Activated naive CD4-positive, alpha-beta T cell treated with anti-CD3 and anti-CD28 coated beads, Interleukin-2, amount 50 U/mL, for 72 hours (primary cell): Measurements from ENCODE around the gene ZNF335. TPM values are rescaled to one million over a fixed set of nuclear protein-coding genes. Genes with fewer than 3 reads are reported as not detected.
A peak's percentile ranks its signal among the peaks of the same experiment; 100 is the strongest.

Experiments used
- ATAC-seq, 2 donors: fragments of 150-1000 bp; cut with Tn5 transposase; 2 replicates each; pipeline ENCODE4 v1.10.0; 2021; ENCODE audit warnings: mild to moderate bottlenecking in 2 of 2, moderate library complexity in 2 of 2
- DNase-seq, 2 donors: peaks; one replicate each; pipeline ENCODE4 v3.0.0; 2021 to 2022; ENCODE audit warnings: low spot score in 2 of 2
- H3K27ac Mint-ChIP-seq, 2 donors: one replicate each; pipeline ENCODE4 v1.8.0; 2022; ENCODE audit warnings: mild to moderate bottlenecking in 2 of 2, mixed read lengths in 2 of 2
- H3K36me3 Mint-ChIP-seq, 2 donors: one replicate each; pipeline ENCODE4 v1.8.0; 2022; ENCODE audit warnings: mixed read lengths in 2 of 2
- H3K9me3 Mint-ChIP-seq, 2 donors: one replicate each; pipeline ENCODE4 v1.8.0; 2022; ENCODE audit warnings: mixed read lengths in 2 of 2
- total RNA-seq, 2 donors: library from RNA; stranded (reverse); gene quantifications; one replicate each; pipeline ENCODE4 v1.2.3, GENCODE V29; 2022

Gene ZNF335
- total RNA-seq, 2 donors from 2014 or later, result 31.0 to 62.6 TPM

- peak overlapping the region in 1 of 2 donors; percentile 69 for H3K27ac Mint-ChIP-seq
- H3K36me3 Mint-ChIP-seq, result peaks cover 0 to 8% of the 10 kb centered on the region in 2 donors
- ATAC-seq (no peak), DNase-seq (no peak)
- H3K9me3 Mint-ChIP-seq, result no peaks in the 10 kb centered on the region
Observed at GRCh38 chr20:45950330-45950646, 21.7 kb downstream of the ZNF335 start.

- peak overlapping the region; percentile 69 to 83 for H3K27ac Mint-ChIP-seq
- H3K9me3 Mint-ChIP-seq, result no peaks in the 10 kb centered on the region
- ATAC-seq, result no peak
- peaks cover 0 to 8% of the 10 kb centered on the region in 2 donors for H3K36me3 Mint-ChIP-seq
- no peak for DNase-seq
Observed at GRCh38 chr20:45949542-45950329, 22.3 kb downstream of the ZNF335 start.

GRCh38 chr20:45948742-45949541 is 23.1 kb downstream of the ZNF335 start:
- DNase-seq (no peak), ATAC-seq (no peak)
- H3K9me3 Mint-ChIP-seq, result no peaks in the 10 kb centered on the region
- peak overlapping the region; percentile 69 to 83 for H3K27ac Mint-ChIP-seq
- H3K36me3 Mint-ChIP-seq, result peaks cover 0 to 12% of the 10 kb centered on the region in 2 donors

- ATAC-seq (no peak), DNase-seq (no peak)
- Mint-ChIP-seq H3K36me3 (peaks cover 0 to 19% of the 10 kb centered on the region in 2 donors), H3K27ac (peak overlapping the region; percentile 44 to 69), H3K9me3 (no peaks in the 10 kb centered on the region)
Observed at GRCh38 chr20:45948261-45948733, 23.7 kb downstream of the ZNF335 start.

GRCh38 chr20:45947110-45947866 is 24.7 kb downstream of the ZNF335 start:
- Mint-ChIP-seq H3K36me3 (peaks cover 0 to 20% of the 10 kb centered on the region in 2 donors), H3K27ac (peak overlapping the region; percentile 44 to 69), H3K9me3 (no peaks in the 10 kb centered on the region)
- ATAC-seq (no peak), DNase-seq (no peak)

GRCh38 chr20:45946149-45946970 is 25.6 kb downstream of the ZNF335 start:
- ATAC-seq (peak; percentile 45 to 75), DNase-seq (peak in 1 of 2 donors; percentile 69)
- peak overlapping the region; percentile 69 to 84 for H3K27ac Mint-ChIP-seq
- peaks cover 0 to 20% of the 10 kb centered on the region in 2 donors for H3K36me3 Mint-ChIP-seq
- H3K9me3 Mint-ChIP-seq, result no peaks in the 10 kb centered on the region

- no peak for ATAC-seq
- Mint-ChIP-seq H3K27ac (peak overlapping the region; percentile 29 to 69), H3K9me3 (no peaks in the 10 kb centered on the region), H3K36me3 (peaks cover 0 to 20% of the 10 kb centered on the region in 2 donors)
- DNase-seq, result no peak
Observed at GRCh38 chr20:45945678-45946148, 26.3 kb downstream of the ZNF335 start.

- peak overlapping the region; percentile 26 to 69 for H3K27ac Mint-ChIP-seq
- ATAC-seq, result no peak
- no peak for DNase-seq
- peaks cover 0 to 15% of the 10 kb centered on the region in 2 donors for H3K36me3 Mint-ChIP-seq
- no peaks in the 10 kb centered on the region for H3K9me3 Mint-ChIP-seq
Observed at GRCh38 chr20:45944965-45945677, 26.9 kb downstream of the ZNF335 start.

GRCh38 chr20:45944151-45944964 is 27.6 kb downstream of the ZNF335 start:
- ATAC-seq, result peak; percentile 17 to 49
- no peak for DNase-seq
- Mint-ChIP-seq H3K27ac (peak overlapping the region; percentile 26 to 69), H3K9me3 (no peaks in the 10 kb centered on the region), H3K36me3 (peaks cover 0 to 17% of the 10 kb centered on the region in 2 donors)

GRCh38 chr20:45943613-45944012 is 28.4 kb downstream of the ZNF335 start:
- ATAC-seq (no peak), DNase-seq (no peak)
- no peaks in the 10 kb centered on the region for H3K9me3 Mint-ChIP-seq
- peak overlapping the region; percentile 18 to 26 for H3K27ac Mint-ChIP-seq
- peaks cover under 1 to 18% of the 10 kb centered on the region in 2 donors for H3K36me3 Mint-ChIP-seq

GRCh38 chr20:45940469-45940868 is 31.5 kb downstream of the ZNF335 start:
- H3K9me3 Mint-ChIP-seq, result no peaks in the 10 kb centered on the region
- ATAC-seq (no peak), DNase-seq (no peak)
- peaks cover 5 to 31% of the 10 kb centered on the region in 2 donors for H3K36me3 Mint-ChIP-seq
- no peak overlapping the region for H3K27ac Mint-ChIP-seq

GRCh38 chr20:45940053-45940452 is 31.9 kb downstream of the ZNF335 start:
- Mint-ChIP-seq H3K36me3 (peaks cover 5 to 31% of the 10 kb centered on the region in 2 donors), H3K27ac (peak overlapping the region in 1 of 2 donors; percentile 66), H3K9me3 (no peaks in the 10 kb centered on the region)
- DNase-seq (no peak), ATAC-seq (no peak)

- peak overlapping the region; percentile 74 to 94 for H3K27ac Mint-ChIP-seq
- DNase-seq, result no peak
- H3K36me3 Mint-ChIP-seq, result peaks cover 5 to 31% of the 10 kb centered on the region in 2 donors
- ATAC-seq, result no peak
- no peaks in the 10 kb centered on the region for H3K9me3 Mint-ChIP-seq
Observed at GRCh38 chr20:45938727-45939438, 33.1 kb downstream of the ZNF335 start.

GRCh38 chr20:45937765-45938164 is 34.2 kb downstream of the ZNF335 start:
- Mint-ChIP-seq H3K36me3 (peaks cover 5 to 24% of the 10 kb centered on the region in 2 donors), H3K9me3 (no peaks in the 10 kb centered on the region), H3K27ac (peak overlapping the region; percentile 74 to 77)
- ATAC-seq (no peak), DNase-seq (no peak)
